ENCODE data around the gene TSPAN32. TPM values are rescaled to one million over a fixed set of nuclear protein-coding genes. Genes with fewer than 3 reads are reported as not detected.

Gene TSPAN32
- total RNA-seq, 1 experiment from 2014 or later = not detected

GRCh38 chr11:2259897-2260451 is 41.8 kb upstream of the TSPAN32 start:
- POLR2A ChIA-PET = no interaction called here
- H3K4me1 ChIP-seq (ENCODE audit: control insufficient read depth, insufficient read depth, low read length) = no peaks in the 10 kb centered on the region
- H3K27ac ChIP-seq (ENCODE audit: low read length) = no peak overlapping the region
- DNase-seq (ENCODE audit: low read depth, low spot score) = no peak
- TF ChIP-seq CTCF (IDR thresholded peaks at IDR 0.05) (no peak), POLR2AphosphoS5 (IDR thresholded peaks at IDR 0.05; ENCODE audit: low read depth, low read length) (no peak), TCF7L2 (IDR thresholded peaks at IDR 0.05; ENCODE audit: low read depth, low read length) (no peak), REST (IDR thresholded peaks at IDR 0.05; ENCODE audit: insufficient read depth in 1 of 2, low read depth in 2 of 2, low read length in 1 of 2) (no peak), SIN3A (IDR thresholded peaks at IDR 0.05; ENCODE audit: borderline replicate concordance, insufficient read depth, low read depth, low read length) (no peak)
- intact Hi-C loops (cut with micrococcal nuclease; ENCODE audit: unreplicated experiment) (no loop called here), in situ Hi-C loops (cut with HindIII; ENCODE audit: low pct_unique_long_range_greater_than_20kb, low sequenced_read_pairs) (no loop called here)
- BruUV-seq (replicated peaks) = no TSS peak
- H3K4me3 ChIP-seq (ENCODE audit: low read depth in 2 of 2, low read length in 2 of 2) = no peak overlapping the region
- no peaks in the 10 kb centered on the region for H3K27me3 ChIP-seq (ENCODE audit: control insufficient read depth, insufficient read depth, low read length)
- no peaks in the 10 kb centered on the region for H3K9me3 ChIP-seq (ENCODE audit: control insufficient read depth, insufficient read depth, low read depth, low read length)
- ATAC-seq = no peak
- CTCF ChIA-PET = no interaction called here
- no peaks in the 10 kb centered on the region for H3K36me3 ChIP-seq (ENCODE audit: control insufficient read depth, insufficient read depth, low read length)

GRCh38 chr11:2260491-2261364 is 41.1 kb upstream of the TSPAN32 start:
- no peaks in the 10 kb centered on the region for H3K27me3 ChIP-seq (ENCODE audit: control insufficient read depth, insufficient read depth, low read length)
- H3K9me3 ChIP-seq (ENCODE audit: control insufficient read depth, insufficient read depth, low read depth, low read length) = no peaks in the 10 kb centered on the region
- no peaks in the 10 kb centered on the region for H3K36me3 ChIP-seq (ENCODE audit: control insufficient read depth, insufficient read depth, low read length)
- ATAC-seq = no peak
- H3K4me3 ChIP-seq (ENCODE audit: low read depth in 2 of 2, low read length in 2 of 2) = no peak overlapping the region
- in situ Hi-C loops (cut with HindIII; ENCODE audit: low pct_unique_long_range_greater_than_20kb, low sequenced_read_pairs) (no loop called here), intact Hi-C loops (cut with micrococcal nuclease; ENCODE audit: unreplicated experiment) (no loop called here)
- TF ChIP-seq REST (IDR thresholded peaks at IDR 0.05; ENCODE audit: insufficient read depth in 1 of 2, low read depth in 2 of 2, low read length in 1 of 2) (no peak), CTCF (IDR thresholded peaks at IDR 0.05) (no peak), TCF7L2 (IDR thresholded peaks at IDR 0.05; ENCODE audit: low read depth, low read length) (no peak), SIN3A (IDR thresholded peaks at IDR 0.05; ENCODE audit: borderline replicate concordance, insufficient read depth, low read depth, low read length) (no peak), POLR2AphosphoS5 (IDR thresholded peaks at IDR 0.05; ENCODE audit: low read depth, low read length) (no peak)
- H3K27ac ChIP-seq (ENCODE audit: low read length) = no peak overlapping the region
- BruUV-seq (replicated peaks) = no TSS peak
- no peaks in the 10 kb centered on the region for H3K4me1 ChIP-seq (ENCODE audit: control insufficient read depth, insufficient read depth, low read length)
- POLR2A ChIA-PET = no interaction called here
- CTCF ChIA-PET = no interaction called here
- no peak for DNase-seq (ENCODE audit: low read depth, low spot score)
